Activated CD4-positive, alpha-beta T cell treated with anti-CD3 and anti-CD28 coated beads, Interleukin-2, amount 50 U/mL, for 4 hours (primary cell): ENCODE measurements around the gene ANKZF1.
"Not testable (repeated sequence)": the region's sequence is repeated elsewhere in the genome, so short reads cannot be mapped to it uniquely, and the experiment has no call there.

Source experiments
- DNase-seq, 2 experiments: peaks; one replicate each; pipeline ENCODE4 v3.0.0-alpha.2; 2020

Gene ANKZF1, protein sequence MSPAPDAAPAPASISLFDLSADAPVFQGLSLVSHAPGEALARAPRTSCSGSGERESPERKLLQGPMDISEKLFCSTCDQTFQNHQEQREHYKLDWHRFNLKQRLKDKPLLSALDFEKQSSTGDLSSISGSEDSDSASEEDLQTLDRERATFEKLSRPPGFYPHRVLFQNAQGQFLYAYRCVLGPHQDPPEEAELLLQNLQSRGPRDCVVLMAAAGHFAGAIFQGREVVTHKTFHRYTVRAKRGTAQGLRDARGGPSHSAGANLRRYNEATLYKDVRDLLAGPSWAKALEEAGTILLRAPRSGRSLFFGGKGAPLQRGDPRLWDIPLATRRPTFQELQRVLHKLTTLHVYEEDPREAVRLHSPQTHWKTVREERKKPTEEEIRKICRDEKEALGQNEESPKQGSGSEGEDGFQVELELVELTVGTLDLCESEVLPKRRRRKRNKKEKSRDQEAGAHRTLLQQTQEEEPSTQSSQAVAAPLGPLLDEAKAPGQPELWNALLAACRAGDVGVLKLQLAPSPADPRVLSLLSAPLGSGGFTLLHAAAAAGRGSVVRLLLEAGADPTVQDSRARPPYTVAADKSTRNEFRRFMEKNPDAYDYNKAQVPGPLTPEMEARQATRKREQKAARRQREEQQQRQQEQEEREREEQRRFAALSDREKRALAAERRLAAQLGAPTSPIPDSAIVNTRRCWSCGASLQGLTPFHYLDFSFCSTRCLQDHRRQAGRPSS

GRCh38 chr2:219229305-219230058, at the start of gene ANKZF1, which contains the start of gene ATG9A:
TSS of gene ANKZF1 (plus strand) at chr2:219229806. CDS start at chr2:219230258, 452 bp downstream.
TSS of gene ATG9A (minus strand) at chr2:219229636. CDS start at chr2:219228024, 1,612 bp downstream.
- DNase-seq, result peak; percentile 98

DNA sequence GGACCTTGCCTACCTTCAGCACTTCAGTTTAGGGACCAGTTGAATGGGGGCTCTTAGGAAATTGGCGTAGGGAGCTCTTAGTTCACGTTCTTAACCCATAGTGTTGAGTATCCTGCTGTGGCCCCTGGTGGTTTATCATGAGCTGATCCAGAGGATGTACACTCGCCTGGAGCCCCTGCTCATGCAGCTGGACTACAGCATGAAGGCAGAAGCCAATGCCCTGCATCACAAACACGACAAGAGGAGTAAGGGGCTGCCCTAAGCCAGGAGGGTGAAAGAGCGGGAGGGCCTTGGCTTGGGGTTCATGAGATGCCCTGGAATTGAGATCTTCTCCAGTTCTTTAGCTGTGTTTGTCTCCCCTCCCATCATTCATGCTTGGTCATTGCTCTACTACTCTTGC, 48.6 kb upstream of the ANKZF1 start:
- DNase-seq, result no peak

DNA sequence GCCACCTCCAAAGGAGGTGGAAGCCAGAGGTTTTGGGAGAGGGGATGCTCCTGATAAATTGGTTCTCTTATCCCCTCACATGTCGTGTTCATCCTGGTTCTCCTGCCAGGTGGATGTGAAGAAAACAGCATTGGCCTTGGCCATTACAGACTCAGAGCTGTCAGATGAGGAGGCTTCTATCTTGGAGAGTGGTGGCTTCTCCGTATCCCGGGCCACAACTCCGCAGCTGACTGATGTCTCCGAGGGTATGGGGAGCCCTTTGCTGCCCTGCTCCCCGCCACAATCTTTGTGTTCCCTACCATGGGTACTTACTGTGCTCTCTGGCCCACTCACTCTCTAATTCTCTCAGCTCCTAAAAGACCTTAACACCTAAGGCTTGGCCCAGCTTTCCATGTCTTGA, 48.1 kb upstream of the ANKZF1 start:
- DNase-seq, result no peak

- DNase-seq, result no peak
These were observed 47.1 kb upstream of the ANKZF1 start for GRCh38 chr2:219182331-219183150.

- no peak for DNase-seq
These were observed 46.3 kb upstream of the ANKZF1 start for GRCh38 chr2:219183151-219183772.

- no peak for DNase-seq
These were observed 45.5 kb upstream of the ANKZF1 start for GRCh38 chr2:219184121-219184520.

- no peak for DNase-seq
These were observed 42.7 kb upstream of the ANKZF1 start for GRCh38 chr2:219186754-219187456.

DNA sequence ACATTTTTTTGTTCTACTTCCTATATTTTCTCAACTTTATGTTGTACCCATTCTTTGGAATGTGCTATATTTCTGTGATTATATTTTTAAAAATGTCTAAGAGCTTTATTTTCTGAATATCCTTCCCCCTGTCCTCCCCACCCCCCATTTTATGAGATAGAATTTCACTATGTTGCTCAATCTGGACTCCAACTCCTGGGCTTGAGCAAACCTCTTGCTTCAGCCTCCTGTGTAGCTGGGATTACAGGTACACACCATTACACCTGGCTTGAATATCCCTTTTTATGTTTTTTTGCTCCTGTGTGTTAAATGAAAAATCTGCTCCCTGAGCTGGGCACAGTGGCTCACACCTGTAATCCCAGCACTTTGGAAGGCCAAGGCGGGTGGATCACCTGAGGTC, 32.2 kb upstream of the ANKZF1 start:
- no peak for DNase-seq

GRCh38 chr2:219198974-219199373, 30.6 kb upstream of the ANKZF1 start:
- no peak for DNase-seq

DNA sequence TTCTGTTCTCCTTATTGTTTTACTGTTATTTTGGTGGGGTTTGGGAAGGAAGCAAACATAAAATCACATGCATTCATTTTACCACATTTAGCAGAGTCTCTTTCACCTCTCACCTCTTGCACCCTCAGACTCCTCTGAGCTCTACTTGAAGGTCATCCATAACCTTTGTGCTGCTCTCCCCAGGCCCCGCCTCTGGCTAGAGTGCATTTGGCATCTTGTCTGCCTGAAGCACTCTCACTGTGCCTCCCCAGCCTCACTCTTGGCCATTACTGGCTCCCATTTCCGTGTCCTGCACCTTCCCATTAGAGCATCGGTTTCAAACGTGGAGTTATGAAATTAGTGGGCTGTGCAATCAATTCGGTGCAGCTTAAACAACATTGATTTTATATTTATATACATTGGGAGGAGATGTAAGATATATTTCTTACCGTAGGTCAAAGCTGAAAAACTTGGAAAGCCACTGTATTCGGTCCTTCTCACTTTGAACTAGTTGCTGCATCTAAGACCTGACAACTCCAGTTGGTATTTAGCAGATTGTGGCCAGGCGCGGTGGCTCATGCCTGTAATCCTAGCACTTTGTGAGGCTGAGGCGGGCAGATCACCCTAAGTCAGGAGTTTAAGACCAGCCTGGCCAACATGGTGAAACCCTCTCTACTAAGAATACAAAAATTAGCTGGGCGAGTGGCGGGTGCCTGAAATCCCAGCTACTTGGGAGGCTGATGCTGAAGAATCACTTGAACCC, 30.0 kb upstream of the ANKZF1 start:
- no peak for DNase-seq

DNA sequence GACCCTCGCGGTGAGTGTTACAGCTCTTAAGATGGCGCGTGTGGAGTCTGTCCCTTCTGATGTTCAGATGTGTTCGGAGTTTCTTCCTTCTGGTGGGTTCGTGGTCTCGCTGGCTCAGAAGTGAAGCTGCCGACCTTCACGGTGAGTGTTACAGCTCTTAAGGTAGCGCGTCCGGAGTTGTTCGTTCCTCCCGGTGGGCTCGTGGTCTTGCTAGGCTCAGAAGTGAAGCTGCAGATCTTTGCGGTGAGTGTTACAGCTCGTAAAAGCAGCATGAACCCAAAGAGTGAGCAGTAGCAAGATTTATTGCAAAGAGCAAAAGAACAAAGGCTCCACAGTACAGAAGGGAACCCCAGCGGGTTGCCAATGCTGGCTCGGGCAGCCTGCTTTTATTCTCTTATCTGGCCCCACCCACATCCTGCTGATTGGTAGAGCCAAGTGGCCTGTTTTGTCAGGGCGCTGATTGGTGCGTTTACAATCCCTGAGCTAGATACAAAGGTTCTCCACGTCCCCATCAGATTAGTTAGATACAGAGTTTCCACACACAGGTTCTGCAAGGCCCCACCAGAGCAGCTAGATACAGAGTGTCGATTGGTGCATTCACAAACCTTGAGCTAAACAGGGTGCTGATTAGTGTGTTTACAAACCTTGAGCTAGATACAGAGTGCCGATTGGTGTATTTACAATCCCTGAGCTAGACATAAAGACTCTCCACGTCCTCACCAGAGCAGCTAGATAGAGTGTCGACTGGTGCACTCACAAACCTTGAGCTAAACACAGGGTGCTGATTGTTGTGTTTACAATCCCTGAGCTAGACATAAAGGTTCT, 28.9 kb upstream of the ANKZF1 start:
- DNase-seq, result not testable (repeated sequence)

- not testable (repeated sequence) for DNase-seq
These were observed 28.3 kb upstream of the ANKZF1 start for GRCh38 chr2:219201331-219201730.

DNA sequence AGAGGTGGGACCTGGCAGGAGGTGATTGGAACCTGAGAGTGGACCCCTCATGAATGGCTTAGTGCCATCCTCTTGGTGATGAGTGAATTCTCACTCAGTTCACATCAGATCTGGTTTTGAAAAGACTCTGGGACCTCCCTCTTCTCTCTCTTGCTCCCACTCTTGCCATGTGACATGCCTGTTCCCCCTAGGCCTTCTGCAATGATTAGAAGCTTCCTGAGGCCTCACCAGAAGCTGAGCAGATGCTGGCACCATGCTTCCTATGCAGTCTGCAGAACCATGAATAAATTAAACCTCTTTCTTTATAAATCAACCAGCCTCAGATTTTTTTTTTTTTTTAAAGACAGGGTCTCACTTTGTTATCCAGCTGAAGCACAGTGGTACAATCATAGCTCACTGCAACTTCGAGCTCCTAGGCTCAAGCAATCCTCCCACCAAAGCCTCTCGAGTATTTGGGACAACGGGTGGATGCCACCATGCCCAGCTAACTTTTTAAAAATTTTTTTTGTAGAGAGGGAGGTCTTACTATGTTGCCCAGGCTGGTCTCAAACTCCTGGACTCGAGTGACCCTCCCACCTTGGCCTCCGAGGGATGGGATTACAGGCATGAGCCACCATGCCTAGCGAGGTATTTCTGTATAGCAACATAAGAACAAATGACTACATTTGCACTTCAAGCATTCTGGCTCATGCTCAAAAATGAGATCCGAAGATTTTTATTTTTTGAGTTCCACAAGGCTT, 25.0 kb upstream of the ANKZF1 start:
- no peak for DNase-seq

DNA sequence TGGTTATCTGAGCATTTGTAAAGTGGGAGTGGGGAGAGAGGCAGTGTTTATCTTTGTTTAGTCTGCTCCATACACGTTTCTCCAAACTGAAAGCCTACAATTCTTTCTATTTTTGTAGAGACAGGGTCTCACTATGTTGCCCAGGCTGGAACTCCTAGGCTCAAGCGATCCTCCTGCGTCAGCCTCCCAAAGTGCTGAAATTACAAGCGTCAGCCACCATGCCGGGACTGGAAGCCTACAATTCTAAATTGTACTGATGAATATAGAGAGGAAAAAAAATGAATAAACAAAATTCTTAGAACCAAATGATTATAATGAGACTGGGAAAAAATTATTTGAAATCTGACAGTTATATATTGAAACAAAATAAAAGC, 24.5 kb upstream of the ANKZF1 start:
- no peak for DNase-seq

GRCh38 chr2:219205981-219206327, 23.7 kb upstream of the ANKZF1 start:
- no peak for DNase-seq

GRCh38 chr2:219206328-219207133, 23.1 kb upstream of the ANKZF1 start, which contains the start of gene ZFAND2B:
TSS of gene ZFAND2B (plus strand) at chr2:219206782. CDS start at chr2:219206988, 206 bp downstream.
- peak; percentile 89 to 91 for DNase-seq

- DNase-seq, result no peak
These were observed 22.3 kb upstream of the ANKZF1 start for GRCh38 chr2:219207134-219207883.
